ENCODE measurements around the gene NFATC1. TPM values are rescaled to one million over a fixed set of nuclear protein-coding genes. Genes with fewer than 3 reads are reported as not detected.
A peak's percentile ranks its signal among the peaks of the same experiment; 100 is the strongest.

NFATC1 gene
- total RNA-seq, 2 donors from 2014 or later, result 89.4 to 94.8 TPM

DNA sequence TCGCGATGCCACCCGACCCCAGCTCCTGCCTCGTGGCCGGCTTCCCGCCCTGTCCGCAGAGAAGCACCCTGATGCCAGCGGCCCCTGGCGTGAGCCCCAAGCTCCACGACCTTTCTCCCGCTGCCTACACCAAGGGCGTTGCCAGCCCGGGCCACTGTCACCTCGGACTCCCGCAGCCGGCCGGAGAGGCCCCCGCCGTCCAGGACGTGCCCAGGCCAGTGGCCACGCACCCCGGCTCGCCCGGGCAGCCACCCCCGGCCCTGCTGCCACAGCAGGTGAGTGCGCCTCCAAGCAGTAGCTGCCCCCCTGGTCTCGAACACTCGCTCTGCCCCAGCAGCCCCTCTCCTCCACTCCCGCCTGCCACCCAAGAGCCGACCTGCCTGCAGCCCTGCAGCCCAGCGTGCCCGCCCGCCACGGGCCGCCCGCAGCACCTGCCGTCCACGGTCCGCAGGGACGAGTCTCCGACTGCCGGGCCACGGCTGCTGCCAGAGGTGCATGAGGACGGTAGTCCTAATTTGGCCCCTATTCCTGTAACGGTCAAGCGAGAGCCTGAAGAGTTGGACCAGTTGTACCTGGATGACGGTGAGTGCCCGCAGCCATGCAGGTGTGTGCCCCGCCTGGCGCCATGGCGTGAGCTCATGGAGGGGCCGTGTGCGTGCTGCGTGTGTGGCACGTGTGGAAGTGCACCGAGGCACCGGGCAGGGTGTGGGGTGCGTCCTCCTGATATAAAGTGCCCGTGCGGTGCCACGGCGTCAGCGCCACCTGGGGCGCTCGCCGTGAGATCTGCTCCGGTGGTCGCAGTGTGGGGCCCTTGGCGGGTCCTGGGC is 90.8 kb downstream of the NFATC1 start:
- Mint-ChIP-seq H3K27ac (no peak overlapping the region), H3K36me3 (no peaks in the 10 kb centered on the region), H3K9me3 (no peaks in the 10 kb centered on the region)
- ATAC-seq (no peak), DNase-seq (ENCODE audit: low spot score in 2 of 2) (peak in 1 of 2 donors; percentile 54)

DNA sequence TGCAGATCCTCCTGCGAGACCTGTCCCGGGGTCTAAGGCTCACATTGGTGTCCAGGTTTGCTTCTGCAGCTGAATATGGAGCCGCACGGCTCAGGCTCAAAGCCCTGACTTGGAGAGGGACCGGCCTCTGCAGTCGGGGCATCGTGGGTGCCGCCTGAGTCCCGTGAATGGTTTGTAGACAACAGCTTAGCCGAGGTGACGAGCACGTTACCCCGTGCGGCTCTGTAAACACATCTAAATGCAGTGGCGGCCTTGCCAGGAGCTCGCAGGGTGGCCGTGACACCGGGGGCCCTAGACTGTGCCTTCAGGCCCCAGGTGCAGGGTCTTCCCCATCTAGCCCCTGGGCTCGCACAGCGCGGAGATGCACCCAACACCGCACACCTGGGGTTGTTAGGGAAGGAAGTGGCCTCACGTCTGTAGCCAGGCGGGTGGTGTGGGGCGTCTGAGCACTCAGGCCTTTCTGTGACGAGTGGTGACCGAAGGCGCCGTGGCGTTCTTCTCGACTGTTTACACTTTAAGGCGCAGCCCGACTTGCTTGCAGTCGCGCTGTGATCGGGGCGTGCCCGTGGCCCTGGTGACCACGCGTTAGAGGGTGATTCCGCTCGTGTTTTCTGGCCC is 91.6 kb downstream of the NFATC1 start:
- ATAC-seq (no peak), DNase-seq (ENCODE audit: low spot score in 2 of 2) (peak in 1 of 2 donors; percentile 50)
- Mint-ChIP-seq H3K27ac (peak overlapping the region in 1 of 2 donors; percentile 90), H3K9me3 (no peaks in the 10 kb centered on the region), H3K36me3 (peaks cover 0 to 5% of the 10 kb centered on the region in 2 donors)

DNA sequence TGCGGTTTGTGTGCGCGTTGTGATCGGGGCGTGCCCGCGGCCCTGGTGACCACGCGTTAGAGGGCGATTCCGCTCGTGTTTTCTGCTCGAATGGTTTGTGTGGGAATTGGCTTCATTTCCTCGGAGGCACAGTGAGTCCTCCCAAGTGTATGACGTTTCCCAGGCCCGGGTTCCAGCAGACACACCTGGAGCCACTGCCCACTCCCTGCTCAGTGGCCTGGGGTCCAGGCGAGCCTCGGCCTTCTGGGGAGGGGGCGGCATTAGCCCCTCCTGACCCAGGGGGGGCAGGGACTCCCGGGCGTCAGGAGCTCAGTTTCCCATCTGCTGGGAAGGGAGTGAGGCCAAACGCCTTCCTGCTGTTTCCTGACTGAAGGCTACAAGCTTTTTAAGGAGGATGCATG is 92.1 kb downstream of the NFATC1 start:
- H3K9me3 Mint-ChIP-seq, result no peaks in the 10 kb centered on the region
- H3K27ac Mint-ChIP-seq, result no peak overlapping the region
- ATAC-seq, result no peak
- no peak for DNase-seq (ENCODE audit: low spot score in 2 of 2)
- H3K36me3 Mint-ChIP-seq, result peaks cover 0 to 6% of the 10 kb centered on the region in 2 donors

DNA sequence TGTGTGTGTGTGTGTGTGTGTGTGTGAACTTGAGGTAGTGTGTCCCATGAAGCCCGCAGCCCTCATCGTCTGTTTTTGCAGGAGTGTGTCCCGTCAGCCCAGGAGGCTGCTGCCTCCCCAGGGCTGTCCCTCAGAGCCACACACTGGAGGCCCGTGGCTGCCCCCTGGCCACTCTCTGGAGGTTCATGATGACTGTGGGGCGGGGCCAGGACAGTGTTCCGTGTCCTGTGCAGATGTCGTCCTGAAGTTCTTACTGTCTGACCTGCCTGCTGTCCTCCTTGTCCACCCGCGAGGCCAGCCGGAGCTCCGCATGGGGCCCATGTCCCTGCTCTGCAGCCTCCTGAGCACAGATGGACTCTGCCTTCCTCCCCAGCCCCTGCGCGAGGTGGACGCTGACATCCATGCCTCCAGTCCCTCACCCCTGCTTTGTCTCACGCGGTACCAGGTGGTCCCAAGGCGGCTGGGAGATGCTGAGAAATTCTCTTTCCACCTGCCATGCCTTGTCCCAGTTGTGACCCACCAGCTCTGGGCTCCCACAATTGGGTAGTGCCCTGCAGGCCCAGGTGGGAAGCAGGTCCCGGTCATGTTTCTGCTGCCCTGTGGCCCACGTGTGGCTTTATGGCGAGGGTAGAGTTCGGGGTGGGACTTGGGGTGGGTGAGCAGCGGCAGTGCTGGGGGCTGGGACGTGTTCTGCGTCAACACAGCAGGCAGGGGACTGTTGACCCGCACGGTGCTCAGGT is 92.8 kb downstream of the NFATC1 start:
- peak in 1 of 2 donors; percentile 44 for DNase-seq (ENCODE audit: low spot score in 2 of 2)
- Mint-ChIP-seq H3K27ac (no peak overlapping the region), H3K9me3 (no peaks in the 10 kb centered on the region), H3K36me3 (peaks cover 0 to 6% of the 10 kb centered on the region in 2 donors)
- ATAC-seq, result no peak

DNA sequence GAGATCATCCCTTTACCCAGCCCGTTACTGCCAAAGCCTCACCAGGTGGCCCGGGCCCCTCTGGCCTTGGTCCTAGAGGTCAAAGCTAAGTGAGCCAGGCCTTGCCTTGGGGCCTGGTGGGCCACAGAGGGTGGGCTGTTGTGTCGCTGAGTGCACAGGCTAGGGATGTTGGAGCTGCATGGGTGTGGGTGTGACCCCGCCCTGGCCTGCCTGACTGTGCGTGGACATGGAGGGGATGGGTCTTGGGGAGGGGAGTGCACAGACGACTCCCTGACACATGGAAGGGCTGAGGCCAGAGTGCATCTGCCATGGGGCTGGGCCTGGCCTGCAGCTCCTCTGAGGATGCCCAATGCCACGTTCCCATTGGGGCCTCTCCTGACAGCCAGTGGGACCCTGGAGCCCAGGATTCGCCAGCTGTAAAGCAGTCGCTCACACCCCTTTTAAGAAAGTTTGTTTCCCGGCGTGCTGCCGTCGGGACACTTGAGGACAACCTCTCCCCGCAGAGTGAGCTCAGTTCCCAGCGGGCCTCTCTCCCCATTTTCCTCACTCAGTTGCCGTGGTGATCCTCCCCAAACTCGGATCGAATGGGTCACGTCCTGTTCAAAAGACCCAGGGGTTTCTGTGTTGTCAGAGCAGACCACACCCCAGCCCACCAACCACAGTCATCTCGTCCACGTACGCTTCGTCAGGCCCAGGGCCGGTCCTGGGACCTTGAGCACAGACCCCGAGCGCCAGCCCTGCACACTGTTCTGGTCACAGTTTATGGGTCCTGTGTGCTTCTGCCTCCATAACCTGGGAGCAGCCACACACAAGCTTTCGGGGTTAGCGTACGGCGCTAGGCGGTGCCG is 93.5 kb downstream of the NFATC1 start:
- Mint-ChIP-seq H3K27ac (peak overlapping the region in 1 of 2 donors; percentile 36), H3K36me3 (peaks cover 0 to 6% of the 10 kb centered on the region in 2 donors), H3K9me3 (no peaks in the 10 kb centered on the region)
- no peak for ATAC-seq
- DNase-seq (ENCODE audit: low spot score in 2 of 2), result peak in 1 of 2 donors; percentile 28

DNA sequence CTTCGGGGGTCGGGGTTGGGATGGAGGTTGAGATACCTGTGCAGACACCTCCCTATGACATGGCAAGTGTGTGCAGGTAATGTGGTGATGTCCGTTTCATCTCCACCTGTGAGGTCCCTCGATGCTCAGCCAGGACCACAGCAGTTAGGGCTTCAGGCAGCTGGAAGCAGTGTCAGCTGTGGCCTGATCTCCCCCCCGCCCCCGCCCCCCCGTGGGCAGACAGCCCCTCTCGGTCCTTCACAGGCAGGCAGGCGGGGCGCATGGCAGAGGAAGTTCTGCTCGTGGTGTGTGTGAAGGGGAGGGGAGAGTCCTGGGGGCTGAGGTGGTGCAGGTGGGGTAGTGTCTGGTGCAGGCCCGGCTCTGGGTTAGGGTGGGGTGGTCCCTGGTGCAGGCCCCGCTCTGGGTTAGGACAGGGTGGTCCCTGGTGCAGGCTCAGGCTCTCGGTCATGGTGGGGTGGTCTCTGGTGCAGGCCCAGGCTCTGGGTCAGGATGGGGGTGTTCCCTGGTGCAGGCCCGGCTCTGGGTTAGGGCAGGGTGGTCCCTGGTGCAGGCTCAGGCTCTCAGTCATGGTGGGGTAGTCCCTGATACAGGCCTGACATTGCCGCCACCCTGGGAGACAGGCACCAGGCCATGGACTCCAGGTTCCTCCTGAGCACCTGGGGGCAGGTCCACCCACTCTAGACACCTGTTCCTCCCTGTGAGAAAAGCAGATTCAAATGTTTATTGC is 94.3 kb downstream of the NFATC1 start:
- H3K36me3 Mint-ChIP-seq, result peaks cover 2 to 8% of the 10 kb centered on the region in 2 donors
- peak overlapping the region in 1 of 2 donors; percentile 90 for H3K27ac Mint-ChIP-seq
- ATAC-seq (peak in 1 of 2 donors; percentile 5), DNase-seq (ENCODE audit: low spot score in 2 of 2) (peak in 1 of 2 donors; percentile 53)
- no peaks in the 10 kb centered on the region for H3K9me3 Mint-ChIP-seq

DNA sequence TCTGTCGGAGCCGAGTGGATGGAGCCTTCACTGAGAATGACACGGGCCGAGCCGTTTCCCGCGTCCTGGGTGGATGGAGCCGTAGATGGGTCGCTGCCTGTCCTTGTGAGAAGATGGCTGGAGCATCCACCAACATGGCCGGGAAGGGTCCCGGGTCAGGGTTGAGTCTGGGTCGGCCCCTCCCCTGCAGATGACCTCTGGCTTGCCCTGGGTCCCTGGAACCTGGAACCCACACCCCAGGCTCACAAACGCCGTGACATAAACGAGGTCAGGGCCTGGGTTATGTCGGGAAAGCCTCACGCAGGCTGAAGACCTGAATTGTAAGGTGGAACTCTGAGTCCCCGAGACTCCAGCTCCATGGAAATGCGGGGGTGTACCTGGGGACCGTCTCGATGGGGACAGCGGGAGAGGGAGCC is 94.9 kb downstream of the NFATC1 start:
- H3K27ac Mint-ChIP-seq, result peak overlapping the region; percentile 89 to 90
- DNase-seq (ENCODE audit: low spot score in 2 of 2) (peak in 1 of 2 donors; percentile 35), ATAC-seq (no peak)
- no peaks in the 10 kb centered on the region for H3K9me3 Mint-ChIP-seq
- peaks cover 8 to 13% of the 10 kb centered on the region in 2 donors for H3K36me3 Mint-ChIP-seq

DNA sequence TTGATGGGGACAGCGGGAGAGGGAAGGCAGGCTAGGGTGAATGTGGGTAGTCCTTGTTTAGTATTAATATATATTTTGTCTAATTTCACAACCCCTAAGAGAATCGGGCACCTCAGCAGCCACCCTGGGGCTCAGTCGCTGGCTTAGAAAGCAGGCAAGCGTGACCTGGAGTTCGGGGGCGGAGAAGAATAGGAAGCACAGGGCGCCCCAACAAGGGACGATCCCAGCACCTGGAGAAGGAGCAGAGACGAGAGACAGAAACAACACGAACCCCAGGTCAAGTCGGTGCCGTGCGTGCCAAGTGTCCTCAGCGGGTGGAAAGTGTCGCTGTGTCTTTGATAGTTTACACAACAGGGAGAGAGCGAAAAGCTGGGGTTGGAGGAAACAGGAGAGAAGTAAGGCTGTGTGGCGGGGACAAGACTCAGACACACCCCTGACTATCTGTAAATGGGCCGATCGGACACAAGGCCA is 95.4 kb downstream of the NFATC1 start:
- no peak for DNase-seq (ENCODE audit: low spot score in 2 of 2)
- ATAC-seq, result no peak
- Mint-ChIP-seq H3K27ac (peak overlapping the region; percentile 89 to 90), H3K36me3 (peaks cover 9 to 18% of the 10 kb centered on the region in 2 donors), H3K9me3 (no peaks in the 10 kb centered on the region)

DNA sequence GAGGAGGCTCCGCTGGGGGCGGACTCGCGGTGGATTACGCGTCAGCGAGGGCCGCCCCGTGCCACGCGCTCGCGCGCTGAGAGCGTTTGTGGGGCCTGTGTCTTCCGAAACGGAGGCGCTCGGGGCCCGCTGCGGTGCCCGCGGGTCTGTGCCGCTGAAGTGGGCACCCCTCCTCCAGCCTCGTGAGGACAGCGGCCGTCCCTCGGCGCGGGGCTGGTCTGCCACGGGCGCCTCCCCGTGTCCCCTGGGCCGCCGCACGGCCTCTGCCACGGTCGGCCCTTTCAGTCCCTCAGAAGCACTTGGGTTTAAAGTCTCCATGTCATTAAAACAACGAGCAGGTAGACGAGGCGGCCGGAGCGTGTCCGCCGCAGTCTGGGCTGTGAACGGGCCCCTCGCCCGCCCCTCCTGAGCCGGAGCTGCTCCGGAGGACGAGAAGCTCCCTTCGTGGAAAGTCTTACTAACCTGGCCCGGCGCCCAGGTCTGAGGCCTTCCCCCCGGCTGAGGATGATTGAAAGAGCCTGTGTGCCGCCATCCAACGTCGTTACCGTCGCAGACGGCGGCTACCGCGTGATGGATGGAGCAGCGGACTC is 97.6 kb downstream of the NFATC1 start:
- Mint-ChIP-seq H3K27ac (no peak overlapping the region), H3K36me3 (peaks cover 31 to 40% of the 10 kb centered on the region in 2 donors), H3K9me3 (peaks cover 6 to 14% of the 10 kb centered on the region in 2 donors)
- DNase-seq (ENCODE audit: low spot score in 2 of 2) (peak in 1 of 2 donors; percentile 28), ATAC-seq (no peak)

DNA sequence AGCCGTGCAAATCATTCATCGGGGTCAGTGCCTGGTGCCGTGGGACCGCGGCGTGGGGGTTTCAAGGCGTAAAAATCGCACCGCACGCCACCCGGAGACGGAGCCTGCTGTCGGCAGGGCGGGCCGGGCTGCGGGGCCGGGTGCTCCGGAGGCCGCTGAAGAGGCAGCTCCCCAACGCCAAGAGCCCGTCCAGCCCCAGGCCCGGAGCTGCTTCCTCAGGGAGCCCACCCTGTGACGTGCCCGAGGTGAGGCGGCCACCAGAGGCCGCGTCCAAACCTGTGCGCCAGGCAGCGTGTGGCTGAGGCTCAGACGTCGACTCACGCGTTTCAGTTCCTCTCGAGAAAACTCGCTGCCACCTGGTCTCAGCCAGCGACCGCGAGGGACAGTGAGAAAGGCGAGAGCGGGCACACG is 98.1 kb downstream of the NFATC1 start:
- no peak for ATAC-seq
- Mint-ChIP-seq H3K36me3 (peaks cover 36 to 45% of the 10 kb centered on the region in 2 donors), H3K27ac (no peak overlapping the region), H3K9me3 (peaks cover 10 to 18% of the 10 kb centered on the region in 2 donors)
- peak in 1 of 2 donors; percentile 53 for DNase-seq (ENCODE audit: low spot score in 2 of 2)

DNA sequence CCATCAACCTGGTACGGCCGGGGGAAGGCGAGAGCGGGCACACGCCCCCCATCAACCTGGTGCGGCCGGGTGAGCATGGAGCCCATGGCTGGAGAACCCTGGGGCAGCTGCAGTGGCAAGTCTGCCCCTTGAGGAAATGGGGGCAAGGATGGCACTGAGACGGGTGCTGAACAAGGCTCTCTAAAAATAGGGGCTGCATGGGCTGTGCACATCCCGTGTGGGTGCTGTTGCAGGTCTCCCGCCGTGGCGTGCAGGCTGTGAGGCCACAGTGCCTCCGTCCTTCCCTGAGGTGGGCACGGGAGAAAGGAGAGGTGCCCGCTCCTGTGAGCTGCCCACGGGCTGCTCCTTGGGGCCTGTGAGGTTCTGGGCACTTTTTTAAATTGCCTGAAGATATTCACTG is 99.2 kb downstream of the NFATC1 start:
- Mint-ChIP-seq H3K36me3 (peaks cover 44 to 56% of the 10 kb centered on the region in 2 donors), H3K9me3 (peaks cover 17 to 29% of the 10 kb centered on the region in 2 donors), H3K27ac (peak overlapping the region; percentile 13 to 45)
- ATAC-seq (no peak), DNase-seq (ENCODE audit: low spot score in 2 of 2) (peak in 1 of 2 donors; percentile 34)

DNA sequence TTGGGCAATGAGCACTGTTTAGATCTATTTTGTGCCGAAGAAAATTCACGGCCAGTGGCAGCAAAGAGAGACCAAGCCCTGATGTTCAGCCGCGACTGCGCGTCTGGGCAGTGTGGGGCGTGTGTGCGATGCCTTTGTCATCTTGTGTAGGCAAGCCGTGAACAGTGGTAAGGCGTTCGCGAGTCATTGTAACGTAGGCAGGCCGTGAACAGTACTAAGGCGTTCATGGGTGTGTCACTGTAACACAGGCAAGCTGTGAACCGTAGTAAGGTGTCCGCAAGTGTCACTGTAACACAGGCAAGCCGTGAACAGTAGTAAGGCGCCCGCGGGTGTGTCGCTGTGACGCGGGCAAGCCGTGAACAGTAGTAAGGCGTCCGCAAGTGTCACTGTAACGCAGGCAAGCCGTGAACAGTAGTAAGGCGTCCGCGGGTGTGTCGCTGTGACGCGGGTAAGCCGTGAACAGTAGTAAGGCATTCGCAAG is 99.9 kb downstream of the NFATC1 start:
- H3K27ac Mint-ChIP-seq, result peak overlapping the region in 1 of 2 donors; percentile 13
- H3K9me3 Mint-ChIP-seq, result peaks cover 17 to 36% of the 10 kb centered on the region in 2 donors
- DNase-seq (ENCODE audit: low spot score in 2 of 2) (peak in 1 of 2 donors; percentile 34), ATAC-seq (no peak)
- H3K36me3 Mint-ChIP-seq, result peaks cover 44 to 63% of the 10 kb centered on the region in 2 donors

DNA sequence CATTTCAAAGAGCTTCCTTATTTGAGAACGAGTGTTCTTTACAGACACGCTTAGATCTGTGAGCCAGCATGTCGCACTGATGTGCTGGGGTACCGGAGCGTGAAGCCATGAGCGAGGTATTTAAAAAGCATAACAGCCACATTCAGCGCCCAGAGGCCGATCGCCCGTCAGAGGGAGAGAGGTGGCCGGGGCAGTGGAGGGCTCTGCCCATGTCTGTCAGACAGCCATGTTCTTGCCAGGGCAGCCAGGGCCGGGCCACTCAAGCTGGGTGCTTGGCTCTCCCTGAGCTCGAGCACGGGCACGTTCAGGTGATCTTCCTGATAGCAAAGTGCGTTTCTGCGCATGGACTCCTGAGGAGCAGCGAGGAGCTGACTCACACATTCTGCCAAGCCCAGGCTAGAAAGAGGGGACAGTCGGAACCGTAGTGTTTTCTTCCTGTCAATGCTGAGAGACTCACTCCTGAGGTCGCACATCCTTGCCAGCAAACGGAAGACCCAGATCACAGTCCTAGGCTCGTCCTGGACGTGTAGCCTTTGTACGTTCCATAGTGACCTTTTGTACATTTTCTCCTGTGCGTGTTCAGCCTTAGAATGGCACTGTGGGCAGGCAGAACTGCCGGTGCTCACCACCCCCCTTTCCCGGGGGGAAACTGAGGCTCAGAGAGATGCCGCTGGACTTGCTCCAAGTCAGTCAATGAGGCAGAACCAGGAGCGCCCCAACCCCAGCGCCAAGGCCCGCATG is 100.7 kb downstream of the NFATC1 start:
- peak in 1 of 2 donors; percentile 41 for DNase-seq (ENCODE audit: low spot score in 2 of 2)
- Mint-ChIP-seq H3K36me3 (peaks cover 44 to 67% of the 10 kb centered on the region in 2 donors), H3K27ac (peak overlapping the region; percentile 47 to 80), H3K9me3 (peaks cover 17 to 38% of the 10 kb centered on the region in 2 donors)
- no peak for ATAC-seq

DNA sequence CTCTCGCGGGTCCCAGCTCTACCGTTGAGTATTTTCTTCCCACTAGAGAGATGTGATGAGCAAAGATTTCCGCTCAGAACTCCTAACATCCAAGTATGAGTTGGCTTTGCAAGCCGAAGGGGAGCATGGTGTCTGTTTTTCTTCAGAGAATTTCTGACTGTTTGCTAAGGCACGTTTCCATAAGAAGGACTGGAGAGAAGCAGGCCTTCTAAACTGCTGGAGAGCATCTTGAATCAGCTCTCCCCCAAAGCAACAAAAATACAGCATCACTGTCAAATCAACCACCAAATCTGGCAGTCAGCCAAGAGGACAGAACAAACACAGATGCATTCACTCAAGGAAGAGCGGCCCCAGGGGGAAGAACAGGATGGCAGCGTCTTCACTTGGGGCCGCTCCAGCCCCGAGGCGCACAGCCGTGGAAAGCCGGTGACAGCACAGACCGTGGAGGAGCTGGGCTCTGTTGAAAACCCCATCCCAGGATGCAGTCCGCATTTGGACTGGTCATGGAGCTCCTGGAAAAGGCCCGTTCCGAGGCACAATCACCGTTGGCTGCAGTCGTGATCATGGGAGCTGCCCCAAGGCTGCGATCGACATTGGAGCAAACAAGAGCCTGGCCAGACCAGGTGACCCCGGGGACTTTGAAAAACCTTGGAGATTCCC is 101.4 kb downstream of the NFATC1 start:
- DNase-seq (ENCODE audit: low spot score in 2 of 2), result peak in 1 of 2 donors; percentile 16
- peaks cover 17 to 38% of the 10 kb centered on the region in 2 donors for H3K9me3 Mint-ChIP-seq
- H3K36me3 Mint-ChIP-seq, result peaks cover 44 to 64% of the 10 kb centered on the region in 2 donors
- H3K27ac Mint-ChIP-seq, result peak overlapping the region; percentile 47 to 66
- no peak for ATAC-seq
